Activated T-helper 9 cell treated with anti-CD3 and anti-CD28 coated beads, Interleukin-2, amount 50 U/mL, for 16 hours (primary cell): ENCODE results near the gene LRCH3.

Source experiments
- DNase-seq: peaks from one replicate; pipeline ENCODE4 v3.0.0-alpha.2; 2020; ENCODE audit warnings: low read depth

Gene LRCH3

DNA sequence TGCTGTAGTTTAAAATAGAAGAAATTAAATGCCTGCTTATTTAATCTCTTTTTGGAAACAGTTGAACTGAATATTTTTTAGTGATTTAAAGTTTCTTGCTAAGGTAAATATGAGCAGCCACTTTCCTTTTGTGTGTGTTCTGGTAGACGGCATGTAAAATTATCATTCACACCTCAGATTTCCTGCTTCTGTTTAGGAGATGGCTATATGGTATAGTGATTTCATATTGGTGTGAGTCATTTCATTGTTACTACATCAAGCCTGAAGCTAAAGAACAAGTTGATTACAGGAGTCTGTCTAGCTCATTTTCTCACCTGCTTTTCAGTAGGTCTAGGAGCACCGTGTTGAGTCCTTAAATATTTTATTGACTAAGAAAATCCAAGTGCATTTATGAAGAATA, 2.2 kb downstream of the LRCH3 start:
- no peak for DNase-seq

GRCh38 chr3:197794115-197794514, 3.1 kb downstream of the LRCH3 start:
- no peak for DNase-seq

DNA sequence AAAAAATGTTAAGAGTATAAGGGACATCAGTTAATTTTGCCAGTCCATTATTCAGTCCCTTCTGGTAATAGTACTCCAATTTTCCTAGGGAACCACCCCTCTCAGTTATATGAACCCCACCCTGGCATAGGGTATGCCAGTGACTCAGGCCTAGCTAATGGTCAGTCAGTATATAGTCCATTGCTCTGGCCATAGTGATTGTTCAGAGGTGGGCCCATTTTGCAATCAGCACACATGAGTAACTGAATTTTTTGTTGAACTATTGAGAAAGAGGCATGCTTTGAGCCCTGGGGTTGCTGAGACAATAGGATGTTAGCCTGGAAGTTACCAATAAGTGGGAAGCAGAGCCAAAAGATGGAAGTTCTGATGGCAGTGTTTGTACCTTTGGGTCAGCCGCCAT, 4.1 kb downstream of the LRCH3 start:
- no peak for DNase-seq

DNA sequence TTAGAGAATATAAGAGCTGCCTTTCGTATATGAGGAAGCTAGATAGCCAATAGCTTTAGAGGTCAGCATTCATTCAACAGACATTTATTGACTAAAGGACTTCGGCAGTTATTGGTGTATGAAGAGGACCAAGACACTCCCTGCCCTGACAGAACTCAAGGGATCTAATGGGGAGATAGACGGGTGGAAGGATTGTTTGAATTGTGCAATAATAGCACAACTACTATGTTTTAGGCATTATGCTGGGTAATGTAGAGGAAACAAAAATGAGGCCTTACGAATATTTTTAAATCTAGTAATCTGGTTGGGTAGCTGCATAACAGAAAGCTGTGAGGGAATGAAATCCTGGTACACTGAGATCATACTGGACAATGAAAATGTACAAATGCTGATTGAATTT, 5.0 kb downstream of the LRCH3 start:
- DNase-seq: no peak

DNA sequence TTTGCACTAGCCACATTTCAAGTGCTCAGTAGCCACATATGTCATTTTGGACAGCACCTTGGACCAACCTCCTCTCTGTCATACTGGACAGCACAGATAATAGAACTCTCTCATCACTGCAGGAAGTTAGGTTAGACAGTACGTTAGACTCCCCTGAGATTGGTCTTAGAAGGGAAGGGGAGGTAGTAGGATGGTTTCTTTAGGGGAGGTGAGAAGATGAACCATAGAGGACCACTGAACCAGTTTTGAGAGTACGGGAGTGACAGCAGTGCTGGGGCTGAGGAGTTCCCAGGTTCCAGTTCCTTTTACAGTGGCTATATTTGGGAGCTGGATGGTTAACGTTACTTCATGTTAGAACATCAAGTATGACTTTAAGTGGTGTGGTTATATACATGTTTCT, 7.8 kb downstream of the LRCH3 start:
- DNase-seq: no peak

- no peak for DNase-seq
These were observed 9.3 kb downstream of the LRCH3 start for GRCh38 chr3:197800379-197800778.

DNA sequence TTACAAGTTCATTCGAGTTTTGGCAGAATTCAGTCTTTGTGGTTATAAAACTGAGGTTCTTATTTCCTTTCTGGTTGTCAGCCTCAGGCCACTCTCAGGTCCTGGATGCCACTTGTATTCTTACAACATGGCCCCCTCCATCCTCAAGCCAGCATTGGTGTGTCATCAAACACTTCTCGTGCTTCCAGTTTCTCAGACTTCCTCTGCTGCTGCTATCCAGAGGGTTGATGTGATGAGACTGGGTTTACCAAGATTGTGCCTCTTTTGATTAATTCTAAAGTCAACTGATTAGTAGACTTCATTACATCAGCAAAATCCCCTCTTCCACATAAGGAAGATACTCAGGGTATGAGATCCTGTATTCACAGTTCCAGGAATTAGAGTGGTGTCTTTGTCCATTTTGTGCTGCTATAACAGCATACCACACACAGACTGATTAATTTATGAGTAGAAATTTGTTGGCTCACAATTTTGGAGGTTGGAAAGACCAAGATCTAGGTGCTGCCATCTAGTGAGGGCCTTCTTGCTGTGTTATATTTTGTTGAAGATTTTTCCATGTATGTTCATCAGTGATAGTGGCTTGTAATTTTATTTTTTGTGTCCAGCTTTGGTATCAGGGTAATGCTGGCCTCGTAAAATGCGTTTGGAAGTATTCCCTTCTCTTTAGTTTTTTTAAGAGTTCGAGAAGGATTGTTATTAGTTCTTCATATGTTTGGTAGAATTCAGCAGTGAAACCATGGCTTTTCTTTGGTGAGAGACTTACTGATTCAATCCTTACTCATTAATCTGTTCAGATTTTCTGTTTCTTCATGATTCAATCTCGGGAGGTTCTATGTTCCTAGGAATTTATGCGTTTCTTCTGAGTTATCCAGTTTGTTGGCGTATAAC, 11.1 kb downstream of the LRCH3 start:
- no peak for DNase-seq

GRCh38 chr3:197802779-197803459, 11.9 kb downstream of the LRCH3 start:
- DNase-seq: no peak

GRCh38 chr3:197804511-197804910, 13.5 kb downstream of the LRCH3 start:
- no peak for DNase-seq

DNA sequence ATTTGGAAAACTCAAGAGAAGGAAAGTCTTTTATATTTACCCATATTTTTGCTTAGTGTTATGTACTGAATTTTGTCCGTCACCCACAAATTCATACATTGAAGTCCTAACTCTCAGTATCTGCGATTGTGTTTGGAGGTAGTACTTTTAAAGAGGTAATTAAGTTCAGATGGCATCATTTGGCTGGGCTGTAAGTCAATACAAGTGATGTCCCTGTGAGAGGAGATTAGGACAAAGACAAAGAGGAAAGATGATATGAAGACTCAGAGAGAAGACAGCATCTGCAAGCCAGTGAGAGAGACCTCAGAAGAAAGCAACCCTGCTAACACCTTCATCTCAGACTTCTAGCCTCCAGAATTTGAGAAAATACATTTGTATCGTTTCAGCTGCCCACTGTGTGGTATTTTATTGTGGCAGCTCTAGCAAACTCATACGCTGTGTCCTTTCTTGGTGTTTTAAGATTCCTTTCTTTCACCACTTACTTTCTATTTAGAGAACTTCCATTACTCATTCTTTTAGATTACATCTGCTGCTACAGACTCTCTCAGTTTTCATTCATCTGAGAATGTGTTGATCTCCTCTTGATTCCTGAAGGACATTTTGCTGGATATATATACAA, 17.0 kb downstream of the LRCH3 start:
- no peak for DNase-seq

GRCh38 chr3:197809356-197810020, 18.4 kb downstream of the LRCH3 start:
- no peak for DNase-seq

GRCh38 chr3:197810901-197811300, 19.8 kb downstream of the LRCH3 start:
- no peak for DNase-seq

DNA sequence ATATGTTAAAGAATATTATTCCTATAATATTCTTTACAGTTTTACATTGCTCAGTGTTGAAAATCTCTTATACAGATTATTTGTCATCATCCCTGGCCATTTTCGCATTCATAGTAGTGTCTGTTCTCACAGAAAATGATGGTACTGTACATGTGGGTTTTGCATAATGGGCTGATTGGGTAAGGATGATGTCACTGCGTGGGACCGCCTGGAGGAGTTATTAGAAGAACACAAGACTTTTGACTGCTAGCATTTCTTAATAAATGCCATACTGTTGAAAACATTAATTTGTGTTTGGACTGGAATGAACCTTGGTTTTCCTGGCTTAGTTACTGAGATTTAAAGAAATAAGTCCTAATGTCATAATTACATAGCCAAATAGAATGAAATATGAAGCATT, 20.3 kb downstream of the LRCH3 start:
- DNase-seq: no peak

DNA sequence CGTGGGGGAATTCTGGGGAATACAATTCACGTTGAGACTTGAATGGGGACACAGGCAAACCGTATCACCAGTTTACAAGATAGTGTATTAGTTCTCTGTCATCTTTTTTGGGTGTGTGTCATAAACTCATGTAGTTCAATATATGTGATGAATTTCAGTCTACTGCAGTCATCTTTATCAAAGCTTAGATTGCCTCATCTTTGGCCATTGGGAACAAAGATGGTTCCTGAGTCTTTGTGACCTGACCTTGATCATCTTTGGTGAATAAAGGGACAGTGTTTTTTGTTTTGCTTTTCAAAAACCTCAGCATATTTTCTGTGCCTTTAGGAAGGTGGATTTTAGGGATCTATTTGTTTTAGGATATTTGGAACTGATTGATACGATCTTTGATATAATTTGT, 23.3 kb downstream of the LRCH3 start:
- no peak for DNase-seq

GRCh38 chr3:197820550-197821335, 29.7 kb downstream of the LRCH3 start:
- DNase-seq: no peak

GRCh38 chr3:197829397-197830045, 38.5 kb downstream of the LRCH3 start:
- DNase-seq: no peak

DNA sequence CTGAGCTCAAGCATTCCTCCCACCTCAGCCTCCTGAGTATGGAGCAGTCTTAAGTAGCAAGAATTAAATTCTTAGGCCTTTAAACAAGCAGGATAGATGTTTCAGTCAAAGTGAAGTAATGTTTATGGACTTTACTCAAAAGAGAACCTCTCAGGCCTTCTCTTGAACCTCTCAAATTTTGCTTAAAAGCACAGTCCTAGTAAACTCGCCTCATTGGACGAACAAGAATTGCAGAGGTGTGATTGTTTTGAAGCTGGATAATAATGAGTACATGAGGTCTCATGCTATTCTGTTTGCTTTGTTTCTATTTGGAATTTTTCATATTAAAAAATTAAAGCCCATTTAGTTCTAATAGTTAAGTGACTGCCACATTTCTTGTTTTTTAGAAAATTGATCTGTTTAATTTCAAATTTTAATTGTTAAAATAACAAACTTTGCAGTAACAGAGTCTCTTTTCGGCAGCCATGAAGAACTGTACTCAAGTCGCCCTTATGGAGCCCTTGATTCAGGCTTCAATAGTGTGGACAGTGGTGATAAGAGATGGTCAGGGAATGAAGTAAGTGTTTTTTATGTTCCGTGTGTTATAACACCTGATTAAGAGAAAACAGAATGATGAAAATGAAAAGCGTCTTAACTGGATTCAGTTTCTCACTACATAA, 39.4 kb downstream of the LRCH3 start:
- DNase-seq: no peak

DNA sequence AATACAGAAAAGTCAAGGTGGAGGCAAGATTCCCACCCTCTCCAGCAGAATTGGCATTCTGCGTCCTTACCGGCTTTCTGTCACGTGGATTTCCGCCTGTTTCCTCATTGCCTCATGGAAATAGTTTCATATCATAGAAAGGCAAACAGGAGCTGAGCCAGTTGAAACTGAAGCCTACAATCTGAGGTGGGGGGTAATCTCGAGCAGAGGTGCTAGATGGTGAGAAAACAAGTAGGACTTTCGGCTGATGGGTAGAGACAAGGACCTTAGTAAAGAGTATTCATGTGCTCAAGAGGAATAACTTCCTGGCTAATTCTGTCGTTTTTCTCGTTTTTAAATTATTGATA, 39.9 kb downstream of the LRCH3 start:
- no peak for DNase-seq

- no peak for DNase-seq
These were observed 43.1 kb downstream of the LRCH3 start for GRCh38 chr3:197833930-197834715.

- no peak for DNase-seq
These were observed 44.5 kb downstream of the LRCH3 start for GRCh38 chr3:197835509-197835908.
